GM12875 (cell line): Measurements from ENCODE around the gene UAP1L1.

Experiments
- H3K4me3 ChIP-seq: one replicate; pipeline ENCODE4 v1.5.1; 2011; ENCODE audit warnings: low read depth, low read length, control low read depth
- TF ChIP-seq, protein P1 (sequence below): IDR thresholded peaks from 2 replicates; pipeline ENCODE4 v1.5.1; 2011; ENCODE audit warnings: low read depth, mild to moderate bottlenecking, control low read depth, inconsistent platforms, low read length, moderate library complexity, borderline replicate concordance; ENCODE audit not compliant: insufficient read depth

The UAP1L1 gene

DNA sequence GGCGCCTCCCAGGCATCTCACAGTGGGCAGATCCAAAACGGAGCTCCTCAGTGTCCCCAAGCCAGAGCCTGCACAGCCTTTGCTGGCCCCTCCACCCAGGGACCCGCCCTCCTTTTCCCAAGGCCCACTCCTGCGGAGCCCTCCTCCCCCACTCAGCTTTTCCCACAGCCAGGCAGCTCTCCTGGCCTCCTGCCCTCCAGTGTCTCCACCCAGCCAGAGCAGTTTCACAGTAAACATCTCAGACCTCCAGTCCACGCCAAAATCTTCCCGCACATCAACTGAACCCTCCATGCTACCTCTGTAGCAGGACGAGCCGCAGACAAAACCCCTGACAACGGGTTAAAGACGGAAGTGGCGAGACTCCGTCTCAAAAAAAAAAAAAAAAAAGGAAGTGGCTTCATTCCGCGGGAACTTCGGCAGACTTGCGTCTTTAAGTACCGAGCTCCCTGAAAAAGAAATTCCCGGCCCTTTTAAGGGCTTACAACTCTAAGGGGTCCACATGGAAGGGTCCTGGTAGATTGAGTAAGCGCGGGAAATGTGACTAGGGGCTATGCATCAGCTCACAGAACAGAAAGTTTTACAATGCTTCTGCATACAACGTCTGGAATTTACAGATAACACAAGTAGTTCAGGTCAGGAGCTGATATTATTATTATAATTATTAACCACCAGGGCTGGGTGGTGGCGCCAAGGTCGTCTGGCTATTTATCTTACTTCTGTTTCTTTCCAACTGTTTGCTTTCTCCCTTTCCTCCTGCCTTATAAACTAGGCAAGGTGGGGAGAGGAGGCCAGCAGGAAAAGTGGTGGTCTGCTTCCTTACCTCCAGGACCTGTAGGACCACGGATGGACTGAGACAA, 50.2 kb downstream of the UAP1L1 start:
- H3K4me3 ChIP-seq = peak overlapping the region; percentile 85
- TF ChIP-seq, protein P1, sequence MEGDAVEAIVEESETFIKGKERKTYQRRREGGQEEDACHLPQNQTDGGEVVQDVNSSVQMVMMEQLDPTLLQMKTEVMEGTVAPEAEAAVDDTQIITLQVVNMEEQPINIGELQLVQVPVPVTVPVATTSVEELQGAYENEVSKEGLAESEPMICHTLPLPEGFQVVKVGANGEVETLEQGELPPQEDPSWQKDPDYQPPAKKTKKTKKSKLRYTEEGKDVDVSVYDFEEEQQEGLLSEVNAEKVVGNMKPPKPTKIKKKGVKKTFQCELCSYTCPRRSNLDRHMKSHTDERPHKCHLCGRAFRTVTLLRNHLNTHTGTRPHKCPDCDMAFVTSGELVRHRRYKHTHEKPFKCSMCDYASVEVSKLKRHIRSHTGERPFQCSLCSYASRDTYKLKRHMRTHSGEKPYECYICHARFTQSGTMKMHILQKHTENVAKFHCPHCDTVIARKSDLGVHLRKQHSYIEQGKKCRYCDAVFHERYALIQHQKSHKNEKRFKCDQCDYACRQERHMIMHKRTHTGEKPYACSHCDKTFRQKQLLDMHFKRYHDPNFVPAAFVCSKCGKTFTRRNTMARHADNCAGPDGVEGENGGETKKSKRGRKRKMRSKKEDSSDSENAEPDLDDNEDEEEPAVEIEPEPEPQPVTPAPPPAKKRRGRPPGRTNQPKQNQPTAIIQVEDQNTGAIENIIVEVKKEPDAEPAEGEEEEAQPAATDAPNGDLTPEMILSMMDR = no peak

DNA sequence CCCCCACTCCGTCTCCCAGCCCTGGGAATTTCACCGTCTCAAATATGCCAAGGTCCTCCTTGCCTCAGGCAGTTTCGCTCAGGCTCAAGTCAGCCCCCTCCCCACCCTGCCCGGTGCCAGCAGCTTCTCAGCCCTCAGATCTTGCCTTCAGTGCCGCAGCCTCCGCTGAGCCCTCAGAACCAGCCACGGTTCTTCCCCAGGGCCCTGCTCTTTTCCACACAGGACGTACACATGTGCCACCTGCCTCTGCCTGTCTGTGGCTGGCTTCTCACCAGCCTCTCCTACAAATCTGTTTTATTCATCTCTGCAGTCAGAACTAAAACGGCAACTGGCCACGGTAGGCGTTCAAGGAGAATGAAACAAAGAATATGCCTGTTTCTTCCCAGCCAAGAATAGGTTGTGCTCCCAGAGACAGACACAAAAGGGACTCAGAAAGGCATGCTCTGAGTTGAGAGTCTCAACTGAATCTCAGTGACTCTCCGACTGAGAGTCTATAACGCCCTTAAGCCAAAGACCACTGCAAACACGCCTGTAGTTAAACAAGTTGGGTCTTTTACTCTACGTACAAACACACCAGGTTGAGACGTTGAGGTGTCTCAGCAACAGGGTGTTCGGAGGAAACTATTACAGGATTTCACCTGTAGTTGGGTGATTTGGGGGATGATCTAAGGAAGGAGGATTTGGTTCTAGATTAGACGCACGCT, 51.0 kb downstream of the UAP1L1 start:
- TF ChIP-seq, protein P1 = no peak
- H3K4me3 ChIP-seq = peak overlapping the region; percentile 85

DNA sequence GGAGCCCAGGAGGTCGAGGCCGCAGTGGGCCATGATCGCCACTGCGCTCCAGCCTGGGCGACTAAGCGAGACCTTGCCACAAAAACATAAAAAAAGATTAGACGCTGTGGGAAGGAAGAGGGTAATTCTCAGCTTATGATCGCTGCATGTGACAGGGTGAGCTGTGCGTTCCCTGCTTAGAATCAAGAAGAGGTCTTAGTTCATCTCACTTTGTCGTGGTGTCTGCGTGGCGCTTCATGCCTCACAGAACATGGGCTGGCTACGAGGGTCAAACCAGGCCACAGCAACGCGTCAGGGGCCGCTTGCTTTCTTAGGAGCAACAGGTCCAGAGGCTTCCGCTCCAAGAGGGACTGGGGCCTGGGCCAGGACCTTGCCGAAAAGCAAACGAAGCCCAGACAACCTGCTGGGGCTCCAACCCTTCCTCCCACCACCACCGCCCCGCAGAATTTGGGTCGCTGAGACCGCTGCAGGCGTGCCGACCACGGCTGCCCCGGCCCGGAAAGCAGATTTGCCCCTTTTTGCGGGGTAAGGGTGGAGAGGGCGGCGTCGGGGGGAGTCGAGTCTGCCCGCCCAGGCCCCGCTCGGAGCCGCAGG, 51.6 kb downstream of the UAP1L1 start:
- TF ChIP-seq, protein P1 = no peak
- peak overlapping the region; percentile 85 for H3K4me3 ChIP-seq

DNA sequence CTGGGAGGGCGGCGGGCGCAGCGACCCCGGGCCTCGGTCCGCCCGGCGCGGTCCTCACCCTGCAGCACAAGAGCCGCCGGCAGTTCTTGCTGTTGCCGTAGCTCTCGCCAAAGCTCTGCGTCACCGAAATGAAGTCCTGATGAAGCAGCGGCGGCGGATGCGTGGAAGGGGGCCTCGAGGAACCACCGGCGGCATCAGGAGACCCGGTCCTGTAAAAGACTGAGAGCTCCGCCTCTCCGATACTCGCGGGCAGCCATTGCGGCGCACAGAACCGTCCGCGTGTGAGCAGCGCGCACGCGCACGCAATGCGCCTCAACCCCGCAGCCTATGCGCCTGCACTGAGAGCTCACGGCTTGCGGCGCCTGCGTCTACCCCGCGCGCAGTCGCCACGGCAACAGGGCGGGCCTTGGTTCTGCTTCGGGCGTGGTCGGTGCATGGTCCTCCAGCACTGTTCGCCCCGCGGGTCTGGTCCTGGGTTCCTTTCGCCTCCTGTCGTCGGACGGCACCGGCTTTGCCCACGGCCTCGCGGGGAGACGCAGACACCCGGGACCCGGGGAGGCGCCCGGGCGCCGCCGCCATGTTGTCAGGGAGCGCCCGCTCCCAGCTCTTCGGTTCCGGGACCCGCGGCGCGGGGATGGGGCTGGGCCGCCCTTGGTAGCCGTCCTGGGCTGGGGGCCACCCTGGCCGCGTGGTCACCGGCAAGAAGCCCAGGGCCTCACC, 52.3 kb downstream of the UAP1L1 start:
- TF ChIP-seq, protein P1 = no peak
- H3K4me3 ChIP-seq = peak overlapping the region; percentile 85

DNA sequence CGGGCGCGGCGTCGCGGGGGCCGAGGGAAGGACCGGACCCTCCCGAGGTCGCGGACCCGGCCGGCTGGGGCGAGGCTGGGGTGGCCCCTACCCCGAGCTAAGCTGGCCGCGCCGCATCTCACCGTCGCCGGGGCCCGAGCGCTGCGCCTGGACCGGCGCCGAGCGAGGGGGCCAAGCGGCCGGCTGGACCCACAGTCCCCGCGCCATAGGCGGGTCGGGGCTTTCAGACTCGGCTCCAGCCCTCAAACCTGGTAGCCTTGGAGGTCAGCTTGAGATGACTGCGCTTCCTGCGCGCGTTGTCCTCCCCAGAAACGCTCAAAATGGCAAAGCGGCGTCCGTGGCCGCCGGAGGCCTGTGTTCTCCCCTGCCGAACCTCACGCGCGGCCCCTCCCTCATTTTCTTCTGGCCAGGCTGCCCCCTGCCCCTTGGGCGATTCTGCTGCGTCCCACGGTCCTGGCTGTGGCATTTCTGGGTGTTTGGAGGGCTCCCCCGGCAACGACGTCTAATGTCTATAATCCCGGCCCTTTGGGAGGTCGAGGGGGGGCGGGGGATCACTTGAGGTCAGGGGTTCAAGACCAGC, 52.9 kb downstream of the UAP1L1 start:
- peak overlapping the region; percentile 85 for H3K4me3 ChIP-seq
- TF ChIP-seq, protein P1 = no peak
